Left lung (tissue), 10 donors: ENCODE results near the gene POLR3GL. TPM values are rescaled to one million over a fixed set of nuclear protein-coding genes. Genes with fewer than 3 reads are reported as not detected.

Experiments used
- ATAC-seq: fragments of 200-7000 bp; cut with Tn5 transposase; one replicate; pipeline ENCODE4 v1.9.1; 2020; ENCODE audit warnings: moderate library complexity
- DNase-seq, 4 donors: peaks; one replicate each; pipeline ENCODE4 v3.0.0-alpha.2; 2013 to 2020
- H3K27ac ChIP-seq, 2 donors: fragments of 200-600 bp; sonication (generic) in 1 of 2; one replicate each; pipeline versions ENCODE4 v1.5.0 to v1.8.0; 2020 to 2021
- H3K27me3 ChIP-seq, 2 donors: fragments of 200-600 bp; sonication (generic) in 1 of 2; one replicate each; pipeline versions ENCODE4 v1.5.0 to v1.8.0; 2020 to 2021
- H3K36me3 ChIP-seq, 2 donors: fragments of 200-600 bp; sonication (generic) in 1 of 2; one replicate each; pipeline versions ENCODE4 v1.5.0 to v1.8.0; 2020 to 2021
- H3K4me1 ChIP-seq, 2 donors: fragments of 200-600 bp; one replicate each; pipeline ENCODE4 v1.8.0; 2021
- H3K4me3 ChIP-seq, 2 donors: fragments of 200-600 bp; sonication (generic) in 1 of 2; one replicate each; pipeline versions ENCODE4 v1.5.0 to v1.8.0; 2020 to 2021; ENCODE audit warnings: mild to moderate bottlenecking in 1 of 2
- H3K9me3 ChIP-seq, 2 donors: fragments of 200-600 bp; sonication (generic) in 1 of 2; one replicate each; pipeline versions ENCODE4 v1.5.0 to v1.8.0; 2020 to 2021
- CTCF ChIP-seq, 2 donors: fragments of 200-600 bp; sonication (generic) in 1 of 2; IDR thresholded peaks; one replicate each; pipeline versions ENCODE4 v1.5.0 to v1.8.0; 2021; ENCODE audit warnings: antibody characterized with exemption in 2 of 2
- intact Hi-C, 2 donors: fragments of 100-400 bp; cut with DNase I; formaldehyde crosslinking; loops; one replicate each; pipeline versions ENCODE4 v1.11.2 to v1.14.2; 2022
- polyA plus RNA-seq, 6 donors: library from polyadenylated mRNA; unstranded; fragments of 120-200 nt; gene quantifications; one replicate each; pipeline ENCODE4 v1.2.1, GENCODE V29; 2013; ENCODE audit not compliant: insufficient read length in 6 of 6
- total RNA-seq, 2 donors: library from RNA; stranded (reverse); fragmentation: NEBNext Ultra II Directional; extraction: Animal tissue kit (Norgen Biotek cat#: 25700); gene quantifications; one replicate each; pipeline ENCODE4 v1.2.1, GENCODE V29; 2021
- donor health status: DM: no; HTN: yes; CAD: no.
- donor health status: DM: no; HTN: no; CAD: no.

The POLR3GL gene
- total and polyA plus RNA-seq, 8 donors, result 19.6 to 50.2 (median 44.2) TPM

- no peak for TF ChIP-seq CTCF (IDR thresholded peaks at IDR 0.05)
- Histone ChIP-seq H3K27ac (no peak overlapping the region), H3K27me3 (no peaks in the 10 kb centered on the region), H3K36me3 (peaks cover 0 to 63% of the 10 kb centered on the region in 2 donors), H3K9me3 (no peaks in the 10 kb centered on the region), H3K4me1 (peaks cover 0 to 16% of the 10 kb centered on the region in 2 donors), H3K4me3 (no peak overlapping the region)
- DNase-seq (no peak), ATAC-seq (no peak)
- intact Hi-C loops, result no loop called here
These were observed 27.1 kb upstream of the POLR3GL start for GRCh38 chr1:145937436-145937835.

GRCh38 chr1:145942405-145942804 is 22.1 kb upstream of the POLR3GL start:
- no peaks in the 10 kb centered on the region for H3K4me1 ChIP-seq
- ATAC-seq (no peak), DNase-seq (no peak)
- H3K27me3 ChIP-seq, result no peaks in the 10 kb centered on the region
- H3K36me3 ChIP-seq, result peaks cover 0 to 30% of the 10 kb centered on the region in 2 donors
- intact Hi-C loops, result no loop called here
- H3K4me3 ChIP-seq, result no peak overlapping the region
- H3K27ac ChIP-seq, result no peak overlapping the region
- TF ChIP-seq CTCF (IDR thresholded peaks at IDR 0.05), result no peak
- no peaks in the 10 kb centered on the region for H3K9me3 ChIP-seq

GRCh38 chr1:145942871-145943270 is 21.6 kb upstream of the POLR3GL start:
- ATAC-seq, result no peak
- no peak overlapping the region for H3K4me3 ChIP-seq
- H3K9me3 ChIP-seq, result no peaks in the 10 kb centered on the region
- H3K27ac ChIP-seq, result no peak overlapping the region
- no peak for DNase-seq
- intact Hi-C loops, result no loop called here
- H3K4me1 ChIP-seq, result no peaks in the 10 kb centered on the region
- TF ChIP-seq CTCF (IDR thresholded peaks at IDR 0.05), result no peak
- peaks cover 0 to 27% of the 10 kb centered on the region in 2 donors for H3K36me3 ChIP-seq
- no peaks in the 10 kb centered on the region for H3K27me3 ChIP-seq

GRCh38 chr1:145944532-145944931 is 20.0 kb upstream of the POLR3GL start:
- H3K27me3 ChIP-seq, result no peaks in the 10 kb centered on the region
- peaks cover 0 to 4% of the 10 kb centered on the region in 2 donors for H3K4me1 ChIP-seq
- no peak for DNase-seq
- intact Hi-C loops, result no loop called here
- H3K4me3 ChIP-seq, result no peak overlapping the region
- no peak for TF ChIP-seq CTCF (IDR thresholded peaks at IDR 0.05)
- ATAC-seq, result no peak
- peaks cover 0 to 27% of the 10 kb centered on the region in 2 donors for H3K36me3 ChIP-seq
- no peaks in the 10 kb centered on the region for H3K9me3 ChIP-seq
- no peak overlapping the region for H3K27ac ChIP-seq

GRCh38 chr1:145946477-145946986 is 18.0 kb upstream of the POLR3GL start:
- H3K36me3 ChIP-seq, result peaks cover 0 to 11% of the 10 kb centered on the region in 2 donors
- peaks cover 0 to 4% of the 10 kb centered on the region in 2 donors for H3K4me1 ChIP-seq
- no peaks in the 10 kb centered on the region for H3K9me3 ChIP-seq
- no peak for TF ChIP-seq CTCF (IDR thresholded peaks at IDR 0.05)
- no peak overlapping the region for H3K4me3 ChIP-seq
- intact Hi-C loops, result no loop called here
- ATAC-seq (no peak), DNase-seq (no peak)
- no peaks in the 10 kb centered on the region for H3K27me3 ChIP-seq
- H3K27ac ChIP-seq, result no peak overlapping the region
